GM21737 (cell line): Measurements from ENCODE around the gene PRKG1.

Source experiments
- ATAC-seq: cut with Tn5 transposase; IDR thresholded peaks from one replicate; pipeline ENCODE4 v1.9.1; 2021; ENCODE audit warnings: mild to moderate bottlenecking, moderate library complexity; ENCODE audit not compliant: unreplicated experiment

The PRKG1 gene

DNA sequence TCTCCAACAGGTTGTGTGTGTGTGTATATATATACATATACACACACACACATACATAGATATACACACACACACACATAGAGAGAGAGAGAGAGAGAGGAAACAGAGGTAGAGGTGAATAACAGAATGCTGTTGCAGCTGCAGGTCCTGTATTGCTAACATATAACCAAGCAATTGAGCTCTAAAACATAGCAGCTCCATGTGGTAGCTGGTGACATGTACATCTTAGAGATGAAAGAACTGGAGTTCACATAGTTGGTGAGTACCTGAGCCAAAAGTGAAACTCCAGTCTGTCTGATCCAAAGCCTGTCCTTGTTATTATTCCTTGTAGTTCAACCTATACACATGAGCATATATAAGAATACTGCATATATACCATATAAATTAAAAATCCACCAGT is 778.0 kb downstream of the PRKG1 start:
- no peak for ATAC-seq

- ATAC-seq, result no peak
Observed at GRCh38 chr10:51857305-51857704, 783.0 kb downstream of the PRKG1 start.

DNA sequence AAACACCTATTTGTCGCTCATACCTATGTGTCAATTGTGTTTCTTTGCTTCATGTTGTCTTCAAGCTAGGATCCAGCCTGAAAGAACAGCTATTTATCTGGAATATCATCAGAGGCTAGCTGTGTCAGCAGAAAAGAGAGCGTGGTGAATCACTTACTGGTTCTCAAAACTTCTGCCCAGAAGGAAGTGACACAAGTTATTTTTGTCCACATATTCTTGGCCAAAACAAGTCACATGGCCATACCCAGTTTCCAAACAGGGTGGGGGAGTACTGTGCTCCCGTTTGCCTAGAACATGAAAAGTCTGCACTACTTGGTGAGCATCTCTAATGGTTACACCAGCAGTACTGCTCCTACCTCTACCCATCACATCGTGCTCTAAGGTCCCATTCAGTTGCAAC is 786.0 kb downstream of the PRKG1 start:
- peak; percentile 72 for ATAC-seq

DNA sequence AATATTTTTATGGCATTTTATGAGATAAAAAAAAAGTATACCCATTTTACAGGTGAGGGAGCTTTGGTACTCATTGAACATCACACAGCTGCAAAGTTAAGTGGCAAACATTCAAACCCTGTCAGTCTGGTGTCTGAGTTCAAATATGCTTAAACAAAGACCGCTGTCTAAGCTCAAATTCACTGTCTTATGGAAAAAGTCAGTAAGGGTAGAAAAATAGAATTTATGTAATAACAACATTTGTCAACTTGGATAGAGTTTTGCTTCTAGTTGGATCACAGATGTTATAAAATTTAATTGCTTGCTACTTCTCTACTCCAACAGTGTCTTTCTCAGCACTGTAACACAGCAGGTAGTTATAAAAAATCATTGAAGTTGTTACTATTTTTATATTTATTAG is 786.8 kb downstream of the PRKG1 start:
- no peak for ATAC-seq

- no peak for ATAC-seq
Observed at GRCh38 chr10:51861731-51862130, 787.4 kb downstream of the PRKG1 start.

- no peak for ATAC-seq
Observed at GRCh38 chr10:51862149-51862548, 787.9 kb downstream of the PRKG1 start.

GRCh38 chr10:51867956-51868355 is 793.7 kb downstream of the PRKG1 start:
- ATAC-seq, result no peak

GRCh38 chr10:51874131-51874530 is 799.8 kb downstream of the PRKG1 start:
- no peak for ATAC-seq

DNA sequence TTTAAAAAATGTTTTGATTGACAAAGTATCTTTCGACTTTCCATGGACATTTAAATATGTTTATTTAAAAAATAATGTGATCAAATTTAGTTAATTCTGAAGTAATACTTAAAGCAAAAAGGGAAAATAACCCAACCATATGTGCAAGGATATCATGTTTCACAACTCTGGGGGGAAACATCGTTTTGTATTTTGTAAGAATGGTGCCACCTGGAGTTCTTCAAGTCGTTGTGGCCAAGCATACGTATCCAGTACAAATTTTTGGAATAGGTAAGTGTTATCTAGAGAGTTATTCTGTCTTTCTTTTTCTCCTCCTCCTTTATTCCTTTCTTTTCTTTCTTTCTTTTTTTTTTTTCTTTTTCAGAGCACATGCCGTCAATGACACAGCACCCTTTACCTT is 801.3 kb downstream of the PRKG1 start:
- no peak for ATAC-seq

GRCh38 chr10:51876503-51876902 is 802.2 kb downstream of the PRKG1 start:
- no peak for ATAC-seq

GRCh38 chr10:51876979-51877378 is 802.7 kb downstream of the PRKG1 start:
- no peak for ATAC-seq

- ATAC-seq, result no peak
Observed at GRCh38 chr10:51877636-51878035, 803.3 kb downstream of the PRKG1 start.

DNA sequence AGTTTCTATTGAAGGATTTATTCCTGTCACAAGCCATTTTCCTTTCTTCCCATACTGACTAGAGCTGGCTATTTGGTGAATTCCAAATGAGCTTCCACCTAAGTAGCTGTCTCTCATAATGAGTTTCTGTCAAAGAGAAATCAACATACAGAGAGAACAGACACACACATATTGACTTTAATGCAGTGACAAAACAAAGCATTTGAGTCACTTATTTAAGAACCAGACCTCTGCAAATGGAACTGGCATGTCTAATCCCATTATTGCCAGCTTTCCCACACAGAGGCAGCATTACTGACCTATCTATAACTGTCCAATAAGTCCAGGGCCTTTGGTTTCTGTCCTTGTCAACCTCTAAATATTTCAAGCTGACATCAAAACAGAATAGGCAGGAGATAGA is 804.4 kb downstream of the PRKG1 start:
- ATAC-seq, result peak; percentile 9

DNA sequence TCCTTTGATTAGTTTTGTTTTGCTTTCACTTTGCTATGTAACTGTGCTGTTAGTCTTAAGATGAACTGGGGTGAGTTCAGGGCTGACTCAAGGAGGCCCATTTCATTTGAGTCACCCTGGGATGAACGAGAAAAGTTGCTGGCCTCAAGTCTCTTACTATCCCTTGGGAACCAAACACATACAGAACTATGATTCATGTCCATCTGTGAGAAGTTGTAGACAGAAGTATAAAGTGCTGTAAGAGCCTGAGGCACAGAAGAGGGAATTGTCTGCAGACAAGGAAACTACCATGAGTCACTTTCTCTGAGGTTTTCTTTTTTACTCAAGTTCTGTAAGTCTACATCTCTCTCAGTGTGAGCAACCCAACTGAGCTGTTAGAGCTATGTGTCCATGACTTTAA is 805.0 kb downstream of the PRKG1 start:
- ATAC-seq, result peak; percentile 83

- no peak for ATAC-seq
Observed at GRCh38 chr10:51881213-51881612, 806.9 kb downstream of the PRKG1 start.

GRCh38 chr10:51886438-51887068 is 812.3 kb downstream of the PRKG1 start:
- no peak for ATAC-seq

GRCh38 chr10:51888263-51888662 is 814.0 kb downstream of the PRKG1 start:
- ATAC-seq, result no peak

GRCh38 chr10:51892313-51892712 is 818.0 kb downstream of the PRKG1 start:
- ATAC-seq, result no peak

DNA sequence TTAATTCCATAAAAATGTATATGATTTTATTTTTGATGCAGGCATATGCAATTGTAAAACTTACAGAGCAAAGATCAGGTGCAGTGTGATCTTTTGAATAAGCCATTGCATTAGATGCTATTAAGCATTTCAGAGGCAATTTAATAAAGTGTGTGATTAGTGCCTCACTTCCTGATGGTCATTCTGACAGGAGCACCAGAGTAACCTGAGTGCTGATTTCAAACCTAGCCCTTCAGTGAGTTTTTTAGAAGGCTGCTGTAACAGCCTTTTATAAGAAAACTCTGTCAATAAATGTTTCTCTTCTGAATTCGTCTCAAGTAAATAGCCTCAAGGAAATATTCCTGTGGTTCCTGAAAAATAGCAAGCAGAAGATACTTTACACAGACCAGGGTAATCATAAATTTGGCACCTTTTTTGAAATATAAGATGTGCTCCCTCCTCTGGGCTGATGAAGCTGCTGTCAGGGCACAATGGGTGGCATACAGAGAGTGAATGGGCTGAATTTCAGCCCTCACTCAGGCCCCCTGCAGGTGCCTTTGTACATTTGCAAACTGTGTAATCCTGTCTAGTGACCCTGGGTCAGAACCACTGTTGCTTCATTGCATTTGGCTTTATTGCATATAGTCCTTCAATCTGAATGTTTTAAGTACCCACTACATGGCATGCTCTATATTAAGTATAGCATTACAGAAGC is 818.8 kb downstream of the PRKG1 start:
- ATAC-seq, result peak; percentile 64

DNA sequence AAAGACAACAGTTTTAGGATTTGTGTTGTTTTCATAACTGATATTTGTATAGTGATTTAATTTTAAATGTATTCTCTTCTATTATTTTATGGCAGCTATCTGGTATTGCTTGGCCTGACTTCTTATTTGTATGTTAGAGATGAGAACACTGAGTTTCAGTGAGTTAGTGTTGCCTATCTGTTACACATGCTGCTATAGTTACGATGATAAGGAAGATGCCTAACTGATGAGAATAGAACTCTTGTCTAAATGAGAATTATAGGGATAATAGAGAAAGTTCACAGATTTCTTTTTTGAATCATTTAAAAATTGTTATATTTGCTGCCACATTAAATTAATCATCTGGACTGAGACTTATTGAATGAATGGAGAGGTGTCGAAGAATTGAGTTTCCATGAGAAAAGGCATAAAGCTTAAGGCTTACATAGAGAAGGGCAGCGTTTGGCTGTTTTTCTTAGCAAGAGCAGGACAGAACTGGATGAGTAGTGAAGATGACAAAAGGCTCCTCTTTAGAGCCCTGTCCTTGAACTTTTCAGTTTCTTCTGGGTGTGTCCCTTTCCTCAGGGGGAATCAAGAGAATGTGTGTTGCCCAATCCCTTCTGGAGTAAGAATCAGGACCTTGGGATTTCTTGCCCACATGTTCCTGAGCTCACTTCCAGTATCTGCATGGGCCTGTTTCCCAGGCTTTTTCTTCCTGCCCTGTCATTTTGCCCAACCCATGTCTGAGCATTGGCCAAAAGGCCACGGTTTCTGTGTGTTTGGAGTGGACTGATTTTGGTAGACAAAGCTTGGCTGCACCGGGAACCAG is 820.7 kb downstream of the PRKG1 start:
- no peak for ATAC-seq

DNA sequence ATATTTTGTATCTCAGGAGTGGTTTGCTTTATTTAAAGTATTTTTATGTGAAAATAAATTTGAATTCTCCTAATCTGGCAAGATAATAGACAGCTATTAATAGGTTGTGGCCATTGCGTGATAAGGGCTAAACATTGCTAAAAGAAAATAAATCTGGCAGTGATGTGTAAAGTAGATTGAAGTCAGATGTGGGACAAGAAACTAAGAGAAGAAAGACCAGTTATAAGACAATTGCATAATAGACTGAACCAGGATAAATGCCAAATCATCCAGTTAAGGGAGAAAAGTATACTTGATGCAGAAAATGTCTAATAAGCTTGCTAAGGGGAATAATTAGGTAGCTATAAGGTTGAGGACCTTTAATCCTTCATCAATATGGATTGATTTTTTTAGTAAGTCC is 822.6 kb downstream of the PRKG1 start:
- no peak for ATAC-seq

DNA sequence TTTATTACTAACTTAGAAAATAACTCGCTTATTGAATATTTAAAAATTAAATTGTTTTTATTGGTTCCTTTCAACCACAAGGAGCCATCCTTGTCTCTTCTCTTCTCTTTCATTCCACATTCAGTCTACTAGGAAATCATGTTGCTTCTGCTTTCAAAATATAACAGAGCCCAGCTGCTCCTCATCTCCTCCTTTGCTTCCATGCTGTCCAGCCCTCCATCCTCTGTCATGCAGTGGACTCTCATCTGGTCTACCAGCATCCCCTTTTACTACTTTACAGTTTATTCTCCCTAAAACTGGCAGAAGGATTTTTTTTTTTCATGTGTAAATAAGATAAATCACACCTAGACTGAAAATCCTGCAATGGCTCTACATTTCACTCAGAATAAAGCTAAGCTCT is 823.3 kb downstream of the PRKG1 start:
- ATAC-seq, result no peak
